A673 (cell line): Measurements from ENCODE around the gene SMYD1.

Experiments
- EZH2 ChIP-seq: fragments of 200-600 bp; sonication (generic); IDR thresholded peaks from 2 replicates; pipeline ENCODE4 v1.6.1; 2017; ENCODE audit warnings: borderline replicate concordance, low read depth, mild to moderate bottlenecking, mixed read lengths, antibody characterized with exemption, low read length; ENCODE audit not compliant: poor library complexity, severe bottlenecking
- TF ChIP-seq, protein P1 (sequence below): fragments of 300-800, 200-600 bp; sonication (generic); conservative IDR thresholded peaks from 2 replicates; pipeline ENCODE4 v1.5.1; 2017; ENCODE audit warnings: low read depth, mild to moderate bottlenecking, antibody characterized with exemption, low read length, moderate library complexity, mixed read lengths

DNA sequence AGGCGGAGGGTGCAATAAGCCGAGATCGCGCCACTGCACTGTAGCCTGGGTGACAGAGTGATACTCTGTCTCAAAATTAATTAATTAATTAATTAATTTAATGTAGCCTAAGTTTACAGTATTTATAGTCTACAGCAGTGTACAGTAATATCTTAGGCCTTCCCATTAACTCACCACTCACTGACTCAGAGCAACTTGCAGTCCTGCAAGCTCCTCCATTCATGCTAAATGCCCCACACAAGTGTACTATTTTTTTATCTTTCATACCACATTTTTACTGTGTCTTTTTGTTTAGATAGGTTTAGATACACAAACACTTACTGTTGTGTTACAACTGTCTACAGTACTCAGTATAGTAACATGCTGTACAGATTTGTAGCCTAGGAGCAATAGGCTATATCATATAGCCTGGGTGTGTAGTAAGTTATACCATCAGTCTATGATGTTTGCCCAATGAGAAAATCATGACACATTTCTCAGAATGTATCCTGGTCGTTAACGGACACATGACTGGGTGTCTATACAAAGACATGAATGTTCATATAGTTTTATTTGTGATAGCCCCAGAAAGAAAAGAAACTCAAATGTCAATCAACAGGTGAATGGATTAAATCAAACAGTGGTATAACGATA is 35.4 kb upstream of the SMYD1 start:
- TF ChIP-seq, protein P1, sequence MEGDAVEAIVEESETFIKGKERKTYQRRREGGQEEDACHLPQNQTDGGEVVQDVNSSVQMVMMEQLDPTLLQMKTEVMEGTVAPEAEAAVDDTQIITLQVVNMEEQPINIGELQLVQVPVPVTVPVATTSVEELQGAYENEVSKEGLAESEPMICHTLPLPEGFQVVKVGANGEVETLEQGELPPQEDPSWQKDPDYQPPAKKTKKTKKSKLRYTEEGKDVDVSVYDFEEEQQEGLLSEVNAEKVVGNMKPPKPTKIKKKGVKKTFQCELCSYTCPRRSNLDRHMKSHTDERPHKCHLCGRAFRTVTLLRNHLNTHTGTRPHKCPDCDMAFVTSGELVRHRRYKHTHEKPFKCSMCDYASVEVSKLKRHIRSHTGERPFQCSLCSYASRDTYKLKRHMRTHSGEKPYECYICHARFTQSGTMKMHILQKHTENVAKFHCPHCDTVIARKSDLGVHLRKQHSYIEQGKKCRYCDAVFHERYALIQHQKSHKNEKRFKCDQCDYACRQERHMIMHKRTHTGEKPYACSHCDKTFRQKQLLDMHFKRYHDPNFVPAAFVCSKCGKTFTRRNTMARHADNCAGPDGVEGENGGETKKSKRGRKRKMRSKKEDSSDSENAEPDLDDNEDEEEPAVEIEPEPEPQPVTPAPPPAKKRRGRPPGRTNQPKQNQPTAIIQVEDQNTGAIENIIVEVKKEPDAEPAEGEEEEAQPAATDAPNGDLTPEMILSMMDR: no peak
- no peak for TF ChIP-seq EZH2
